T-helper 2 cell treated with Interferon-gamma antibody and Interleukin-4, amounts not matched to agents 5 μg/mL and 100 μg/mL, for 36 hours (primary cell): Measurements from ENCODE around the gene USP40.
"Not testable (repeated sequence)": the region's sequence is repeated elsewhere in the genome, so short reads cannot be mapped to it uniquely, and the experiment has no call there.

Source experiments
- DNase-seq: peaks from one replicate; pipeline ENCODE4 v3.0.0; 2021; ENCODE audit warnings: low spot score
- H3K27ac Mint-ChIP-seq: one replicate; pipeline ENCODE4 v1.8.0; 2021; ENCODE audit warnings: mild to moderate bottlenecking, mixed read lengths
- H3K27me3 Mint-ChIP-seq: one replicate; pipeline ENCODE4 v1.8.0; 2021; ENCODE audit warnings: low read depth, mixed read lengths
- H3K36me3 Mint-ChIP-seq: one replicate; pipeline ENCODE4 v1.8.0; 2021; ENCODE audit warnings: low read depth, mixed read lengths
- H3K4me1 Mint-ChIP-seq: one replicate; pipeline ENCODE4 v1.8.0; 2021; ENCODE audit warnings: low read depth, mixed read lengths
- H3K4me3 Mint-ChIP-seq: one replicate; pipeline ENCODE4 v1.8.0; 2022; ENCODE audit warnings: mild to moderate bottlenecking, moderate library complexity, mixed read lengths
- H3K9me3 Mint-ChIP-seq: one replicate; pipeline ENCODE4 v1.8.0; 2021; ENCODE audit warnings: mixed read lengths

Gene USP40

GRCh38 chr2:233566141-233566956 lies at the start of gene USP40:
TSS of gene USP40 (minus strand) at chr2:233566782. CDS start at chr2:233565554, 1,228 bp downstream.
- peak; percentile 35 for DNase-seq
- Mint-ChIP-seq H3K27ac (peak within 1 kb of the TSS; percentile 94), H3K36me3 (no peaks in the 10 kb centered on the region), H3K4me3 (peak within 1 kb of the TSS; percentile 93), H3K9me3 (no peaks in the 10 kb centered on the region), H3K4me1 (peaks cover 16% of the 10 kb centered on the region), H3K27me3 (peaks cover 17% of the 10 kb centered on the region)

- Mint-ChIP-seq H3K4me3 (no peak overlapping the region), H3K27me3 (peaks cover 22% of the 10 kb centered on the region), H3K36me3 (no peaks in the 10 kb centered on the region), H3K4me1 (no peaks in the 10 kb centered on the region), H3K27ac (no peak overlapping the region), H3K9me3 (peaks cover 3% of the 10 kb centered on the region)
- no peak for DNase-seq
These were observed 44.7 kb upstream of the USP40 start for GRCh38 chr2:233611284-233611683.

- no peaks in the 10 kb centered on the region for H3K36me3 Mint-ChIP-seq
- H3K27me3 Mint-ChIP-seq, result peaks cover 16% of the 10 kb centered on the region
- H3K4me3 Mint-ChIP-seq, result no peak overlapping the region
- DNase-seq, result no peak
- no peak overlapping the region for H3K27ac Mint-ChIP-seq
- no peaks in the 10 kb centered on the region for H3K4me1 Mint-ChIP-seq
- no peaks in the 10 kb centered on the region for H3K9me3 Mint-ChIP-seq
These were observed 39.1 kb upstream of the USP40 start for GRCh38 chr2:233605680-233606079.

GRCh38 chr2:233604826-233605225 lies 38.2 kb upstream of the USP40 start:
- Mint-ChIP-seq H3K4me3 (no peak overlapping the region), H3K9me3 (no peaks in the 10 kb centered on the region), H3K4me1 (no peaks in the 10 kb centered on the region), H3K27me3 (peaks cover 23% of the 10 kb centered on the region), H3K36me3 (no peaks in the 10 kb centered on the region), H3K27ac (no peak overlapping the region)
- no peak for DNase-seq

GRCh38 chr2:233603520-233603919 lies 36.9 kb upstream of the USP40 start:
- Mint-ChIP-seq H3K9me3 (no peaks in the 10 kb centered on the region), H3K36me3 (no peaks in the 10 kb centered on the region), H3K4me1 (no peaks in the 10 kb centered on the region), H3K4me3 (no peak overlapping the region), H3K27ac (no peak overlapping the region), H3K27me3 (peaks cover 26% of the 10 kb centered on the region)
- no peak for DNase-seq

GRCh38 chr2:233602076-233602475 lies 35.5 kb upstream of the USP40 start:
- no peaks in the 10 kb centered on the region for H3K4me1 Mint-ChIP-seq

GRCh38 chr2:233600386-233600785 lies 33.8 kb upstream of the USP40 start:
- no peaks in the 10 kb centered on the region for H3K9me3 Mint-ChIP-seq
- no peaks in the 10 kb centered on the region for H3K4me1 Mint-ChIP-seq
- no peak for DNase-seq
- H3K36me3 Mint-ChIP-seq, result no peaks in the 10 kb centered on the region
- no peak overlapping the region for H3K4me3 Mint-ChIP-seq
- no peak overlapping the region for H3K27ac Mint-ChIP-seq
- H3K27me3 Mint-ChIP-seq, result peaks cover 27% of the 10 kb centered on the region

More at GRCh38 chr2:233602076-233602475, 35.5 kb upstream of the USP40 start:
- Mint-ChIP-seq H3K9me3 (no peaks in the 10 kb centered on the region), H3K36me3 (no peaks in the 10 kb centered on the region), H3K27me3 (peaks cover 27% of the 10 kb centered on the region), H3K27ac (no peak overlapping the region), H3K4me3 (no peak overlapping the region)
- DNase-seq, result no peak

- DNase-seq, result no peak
- Mint-ChIP-seq H3K9me3 (no peaks in the 10 kb centered on the region), H3K4me1 (no peaks in the 10 kb centered on the region), H3K27ac (no peak overlapping the region), H3K36me3 (no peaks in the 10 kb centered on the region), H3K4me3 (no peak overlapping the region), H3K27me3 (peaks cover 31% of the 10 kb centered on the region)
These were observed 32.4 kb upstream of the USP40 start for GRCh38 chr2:233598952-233599351.

- Mint-ChIP-seq H3K27me3 (peaks cover 30% of the 10 kb centered on the region), H3K27ac (no peak overlapping the region), H3K4me3 (no peak overlapping the region), H3K36me3 (no peaks in the 10 kb centered on the region), H3K9me3 (no peaks in the 10 kb centered on the region), H3K4me1 (no peaks in the 10 kb centered on the region)
- DNase-seq, result no peak
These were observed 30.9 kb upstream of the USP40 start for GRCh38 chr2:233597522-233597921.

- DNase-seq, result no peak
- Mint-ChIP-seq H3K36me3 (no peaks in the 10 kb centered on the region), H3K9me3 (no peaks in the 10 kb centered on the region), H3K4me1 (no peaks in the 10 kb centered on the region), H3K4me3 (no peak overlapping the region), H3K27ac (no peak overlapping the region), H3K27me3 (peaks cover 19% of the 10 kb centered on the region)
These were observed 26.6 kb upstream of the USP40 start for GRCh38 chr2:233593201-233593600.

- H3K9me3 Mint-ChIP-seq, H3K36me3 Mint-ChIP-seq, H3K4me1 Mint-ChIP-seq, H3K27ac Mint-ChIP-seq, DNase-seq, H3K4me3 Mint-ChIP-seq: not testable (repeated sequence)
- peaks cover 23% of the 10 kb centered on the region for H3K27me3 Mint-ChIP-seq
These were observed 26.1 kb upstream of the USP40 start for GRCh38 chr2:233592706-233593105.

GRCh38 chr2:233588400-233588799 lies 21.8 kb upstream of the USP40 start:
- Mint-ChIP-seq H3K27ac (no peak overlapping the region), H3K27me3 (peaks cover 30% of the 10 kb centered on the region), H3K4me3 (no peak overlapping the region), H3K9me3 (no peaks in the 10 kb centered on the region), H3K4me1 (no peaks in the 10 kb centered on the region), H3K36me3 (no peaks in the 10 kb centered on the region)
- no peak for DNase-seq

GRCh38 chr2:233584210-233584609 lies 17.6 kb upstream of the USP40 start:
- Mint-ChIP-seq H3K36me3 (no peaks in the 10 kb centered on the region), H3K9me3 (no peaks in the 10 kb centered on the region), H3K4me3 (no peak overlapping the region), H3K27ac (no peak overlapping the region), H3K4me1 (no peaks in the 10 kb centered on the region), H3K27me3 (peaks cover 27% of the 10 kb centered on the region)
- no peak for DNase-seq

- H3K4me1 Mint-ChIP-seq, H3K27ac Mint-ChIP-seq, DNase-seq, H3K9me3 Mint-ChIP-seq, H3K4me3 Mint-ChIP-seq, H3K36me3 Mint-ChIP-seq: not testable (repeated sequence)
- H3K27me3 Mint-ChIP-seq, result peaks cover 19% of the 10 kb centered on the region
These were observed 16.8 kb upstream of the USP40 start for GRCh38 chr2:233583217-233583965.
